ENCODE data around the gene MYOM3.
"Not testable (repeated sequence)": the region's sequence is repeated elsewhere in the genome, so short reads cannot be mapped to it uniquely, and the experiment has no call there.

The MYOM3 gene

GRCh38 chr1:24022581-24023361 is 89.2 kb downstream of the MYOM3 start:
- no peak for DNase-seq

- DNase-seq: no peak
Measured at GRCh38 chr1:24021403-24022266, 90.3 kb downstream of the MYOM3 start.

GRCh38 chr1:24020470-24020869 is 91.5 kb downstream of the MYOM3 start:
- DNase-seq: no peak

- DNase-seq: no peak
Measured at GRCh38 chr1:24020025-24020424, 91.9 kb downstream of the MYOM3 start.

- DNase-seq: no peak
Measured at GRCh38 chr1:24018611-24019580, 93.0 kb downstream of the MYOM3 start.

- no peak for DNase-seq
Measured at GRCh38 chr1:24015221-24016210, 96.4 kb downstream of the MYOM3 start.

- DNase-seq: not testable (repeated sequence)
Measured at GRCh38 chr1:24012878-24013277, 99.1 kb downstream of the MYOM3 start.

- DNase-seq: no peak
Measured at GRCh38 chr1:24010650-24011049, 101.3 kb downstream of the MYOM3 start.

- no peak for DNase-seq
Measured at GRCh38 chr1:24009406-24009805, 102.5 kb downstream of the MYOM3 start.

GRCh38 chr1:24008574-24009184 is 103.3 kb downstream of the MYOM3 start:
- DNase-seq: not testable (repeated sequence)

- DNase-seq: no peak
Measured at GRCh38 chr1:24007079-24007478, 104.9 kb downstream of the MYOM3 start.

Measured in NCI-H2029 treated with DMSO at 0.1 percent for 48 hours (cell line).